Neutrophil (primary cell): ENCODE results near the gene ITGA3.
"Not testable (repeated sequence)": the region's sequence is repeated elsewhere in the genome, so short reads cannot be mapped to it uniquely, and the experiment has no call there.

Experiments
- H3K27ac ChIP-seq: fragments of 200-600 bp; sonication (generic); 2 replicates; pipeline ENCODE4 v1.5.1; 2016; ENCODE audit warnings: mild to moderate bottlenecking, moderate library complexity
- H3K27me3 ChIP-seq: fragments of 200-600 bp; sonication (generic); 2 replicates; pipeline ENCODE4 v1.6.0; 2016; ENCODE audit warnings: mild to moderate bottlenecking
- H3K36me3 ChIP-seq: fragments of 200-600 bp; sonication (generic); 2 replicates; pipeline ENCODE4 v1.5.1; 2017
- H3K4me1 ChIP-seq, 2 experiments: fragments of 200-600 bp in 1 of 2; sonication (generic) in 1 of 2; 1 replicate in 1 of 2; 2 replicates in 1 of 2; pipeline versions ENCODE4 v1.5.1 to v1.6.1; 2013 to 2016; ENCODE audit warnings: low read depth in 1 of 2, low read length in 1 of 2, mild to moderate bottlenecking in 1 of 2, moderate library complexity in 1 of 2; ENCODE audit not compliant: control insufficient read depth in 1 of 2, insufficient read depth in 1 of 2
- H3K4me3 ChIP-seq, 2 experiments: fragments of 200-600 bp in 1 of 2; sonication (generic) in 1 of 2; 1 replicate in 1 of 2; 2 replicates in 1 of 2; pipeline ENCODE4 v1.5.1; 2013 to 2016; ENCODE audit warnings: low read depth in 1 of 2, low read length in 1 of 2, mild to moderate bottlenecking in 1 of 2, moderate library complexity in 1 of 2
- H3K9me3 ChIP-seq: fragments of 200-600 bp; sonication (generic); 2 replicates; pipeline ENCODE4 v1.5.1; 2016
- TF ChIP-seq, protein P1 (sequence below): fragments of 200-600 bp; sonication (generic); IDR thresholded peaks from 2 replicates; pipeline ENCODE4 v1.5.1; 2016; ENCODE audit warnings: antibody characterized with exemption

ITGA3 gene

GRCh38 chr17:50035945-50036344 lies 20.0 kb upstream of the ITGA3 start:
- Histone ChIP-seq H3K36me3 (no peaks in the 10 kb centered on the region), H3K4me3 (no peak overlapping the region), H3K27me3 (peaks cover 22% of the 10 kb centered on the region), H3K4me1 (no peaks in the 10 kb centered on the region), H3K9me3 (no peaks in the 10 kb centered on the region), H3K27ac (no peak overlapping the region)
- TF ChIP-seq, protein P1, sequence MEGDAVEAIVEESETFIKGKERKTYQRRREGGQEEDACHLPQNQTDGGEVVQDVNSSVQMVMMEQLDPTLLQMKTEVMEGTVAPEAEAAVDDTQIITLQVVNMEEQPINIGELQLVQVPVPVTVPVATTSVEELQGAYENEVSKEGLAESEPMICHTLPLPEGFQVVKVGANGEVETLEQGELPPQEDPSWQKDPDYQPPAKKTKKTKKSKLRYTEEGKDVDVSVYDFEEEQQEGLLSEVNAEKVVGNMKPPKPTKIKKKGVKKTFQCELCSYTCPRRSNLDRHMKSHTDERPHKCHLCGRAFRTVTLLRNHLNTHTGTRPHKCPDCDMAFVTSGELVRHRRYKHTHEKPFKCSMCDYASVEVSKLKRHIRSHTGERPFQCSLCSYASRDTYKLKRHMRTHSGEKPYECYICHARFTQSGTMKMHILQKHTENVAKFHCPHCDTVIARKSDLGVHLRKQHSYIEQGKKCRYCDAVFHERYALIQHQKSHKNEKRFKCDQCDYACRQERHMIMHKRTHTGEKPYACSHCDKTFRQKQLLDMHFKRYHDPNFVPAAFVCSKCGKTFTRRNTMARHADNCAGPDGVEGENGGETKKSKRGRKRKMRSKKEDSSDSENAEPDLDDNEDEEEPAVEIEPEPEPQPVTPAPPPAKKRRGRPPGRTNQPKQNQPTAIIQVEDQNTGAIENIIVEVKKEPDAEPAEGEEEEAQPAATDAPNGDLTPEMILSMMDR: no peak

GRCh38 chr17:50036455-50037261 lies 19.3 kb upstream of the ITGA3 start:
- Histone ChIP-seq H3K27me3 (peaks cover 15% of the 10 kb centered on the region), H3K27ac (no peak overlapping the region), H3K36me3 (no peaks in the 10 kb centered on the region), H3K4me1 (no peaks in the 10 kb centered on the region), H3K4me3 (no peak overlapping the region), H3K9me3 (no peaks in the 10 kb centered on the region)
- TF ChIP-seq, protein P1: no peak

GRCh38 chr17:50037321-50038107 lies 18.4 kb upstream of the ITGA3 start:
- H3K36me3 ChIP-seq: no peaks in the 10 kb centered on the region

GRCh38 chr17:50039058-50039457 lies 16.9 kb upstream of the ITGA3 start:
- H3K36me3 ChIP-seq: no peaks in the 10 kb centered on the region
- no peaks in the 10 kb centered on the region for H3K9me3 ChIP-seq
- no peak overlapping the region for H3K27ac ChIP-seq
- TF ChIP-seq, protein P1: no peak
- no peak overlapping the region for H3K4me3 ChIP-seq
- peaks cover 28% of the 10 kb centered on the region for H3K27me3 ChIP-seq
- no peaks in the 10 kb centered on the region for H3K4me1 ChIP-seq

More at GRCh38 chr17:50037321-50038107, 18.4 kb upstream of the ITGA3 start:
- Histone ChIP-seq H3K4me1 (no peaks in the 10 kb centered on the region), H3K4me3 (no peak overlapping the region), H3K27me3 (peaks cover 14% of the 10 kb centered on the region), H3K27ac (no peak overlapping the region), H3K9me3 (no peaks in the 10 kb centered on the region)
- TF ChIP-seq, protein P1: no peak

DNA sequence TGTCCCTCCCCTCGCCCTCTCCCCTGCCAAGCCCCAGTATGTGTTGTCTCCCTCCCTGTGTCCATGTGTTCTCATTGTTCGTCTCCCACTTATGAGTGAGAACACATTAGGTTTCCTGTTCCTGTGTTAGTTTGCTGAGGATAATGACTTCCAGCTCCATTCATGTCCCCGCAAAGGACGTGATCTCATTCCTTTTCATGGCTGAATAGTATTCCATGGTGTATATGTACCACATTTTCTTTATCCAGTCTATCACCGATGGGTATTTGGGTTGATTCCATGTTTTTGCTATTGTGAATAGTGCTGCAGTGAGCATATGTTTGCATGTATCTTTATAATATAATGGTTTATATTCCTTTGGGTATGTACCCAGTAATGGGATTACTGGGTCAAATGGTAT lies 15.4 kb upstream of the ITGA3 start:
- H3K27ac ChIP-seq, H3K36me3 ChIP-seq, H3K4me1 ChIP-seq, H3K4me3 ChIP-seq, H3K9me3 ChIP-seq: not testable (repeated sequence)
- peaks cover 28% of the 10 kb centered on the region for H3K27me3 ChIP-seq

GRCh38 chr17:50042211-50042610 lies 13.7 kb upstream of the ITGA3 start:
- Histone ChIP-seq H3K27ac (no peak overlapping the region), H3K27me3 (peaks cover 28% of the 10 kb centered on the region), H3K36me3 (no peaks in the 10 kb centered on the region), H3K4me1 (no peaks in the 10 kb centered on the region), H3K9me3 (no peaks in the 10 kb centered on the region), H3K4me3 (no peak overlapping the region)
- TF ChIP-seq, protein P1: no peak
